CD14-positive monocyte (primary cell): ENCODE data around the gene VLDLR. TPM values are rescaled to one million over a fixed set of nuclear protein-coding genes. Genes with fewer than 3 reads are reported as not detected.

Experiments used
- DNase-seq, 3 donors: peaks; one replicate each; pipeline ENCODE4 v3.0.0-alpha.2; 2011 to 2022
- H2AFZ ChIP-seq: 2 replicates; pipeline ENCODE4 v1.6.0; 2012; ENCODE audit warnings: mild to moderate bottlenecking, low read depth, low read length, inconsistent platforms; ENCODE audit not compliant: insufficient read depth, poor library complexity, severe bottlenecking
- H3K27ac ChIP-seq, 2 donors: 1 replicate in 1 of 2; 2 replicates in 1 of 2; pipeline ENCODE4 v1.5.1; 2012 to 2013; ENCODE audit warnings: low read length in 2 of 2, control low read depth in 1 of 2, inconsistent platforms in 1 of 2, low read depth in 1 of 2, mild to moderate bottlenecking in 1 of 2
- H3K27me3 ChIP-seq, 2 donors: one replicate each; pipeline versions ENCODE4 v1.6.0 to v1.6.1; 2011 to 2013; ENCODE audit warnings: low read length in 2 of 2; ENCODE audit not compliant: control insufficient read depth in 2 of 2, insufficient read depth in 2 of 2
- H3K36me3 ChIP-seq, 2 donors: replicated peaks in 1 of 2; 1 replicate in 1 of 2; 2 replicates in 1 of 2; pipeline versions ENCODE4 v1.5.1 to v1.6.1; 2012 to 2013; ENCODE audit warnings: low read length in 2 of 2, control low read depth in 1 of 2, inconsistent platforms in 1 of 2, mild to moderate bottlenecking in 1 of 2; ENCODE audit not compliant: insufficient read depth in 2 of 2, control insufficient read depth in 1 of 2
- H3K4me1 ChIP-seq, 2 donors: 1 replicate in 1 of 2; 2 replicates in 1 of 2; pipeline versions ENCODE4 v1.5.1 to v1.6.1; 2012 to 2013; ENCODE audit warnings: low read length in 2 of 2, control low read depth in 1 of 2, inconsistent platforms in 1 of 2, mild to moderate bottlenecking in 1 of 2, moderate library complexity in 1 of 2; ENCODE audit not compliant: insufficient read depth in 2 of 2, control insufficient read depth in 1 of 2
- H3K4me2 ChIP-seq: replicated peaks from 2 replicates; pipeline ENCODE3; 2012; ENCODE audit warnings: low read length, moderate library complexity, mild to moderate bottlenecking; ENCODE audit not compliant: poor library complexity, severe bottlenecking; ENCODE audit errors: extremely low read depth
- H3K4me3 ChIP-seq, 3 experiments: fragments of 200-600 bp in 1 of 3; sonication (generic) in 1 of 3; replicated peaks in 1 of 3; 1 replicate in 2 of 3; 2 replicates in 1 of 3; pipeline ENCODE4 v1.5.1; 2011 to 2013; ENCODE audit warnings: low read length in 3 of 3, mild to moderate bottlenecking in 3 of 3, control low read depth in 2 of 3, low read depth in 2 of 3, inconsistent platforms in 1 of 3, moderate library complexity in 1 of 3
- H3K79me2 ChIP-seq: 2 replicates; pipeline ENCODE4 v1.6.0; 2012; ENCODE audit warnings: mild to moderate bottlenecking, control low read depth, inconsistent platforms, low read length, moderate library complexity; ENCODE audit not compliant: insufficient read depth
- H3K9ac ChIP-seq: 2 replicates; pipeline ENCODE4 v1.6.0; 2017; ENCODE audit warnings: low read length, mild to moderate bottlenecking; ENCODE audit not compliant: insufficient read depth, poor library complexity, severe bottlenecking
- H3K9me3 ChIP-seq, 2 donors: replicated peaks in 1 of 2; 1 replicate in 1 of 2; 2 replicates in 1 of 2; pipeline versions ENCODE4 v1.5.1 to v1.6.1; 2012 to 2013; ENCODE audit warnings: low read length in 2 of 2, control low read depth in 1 of 2; ENCODE audit not compliant: control insufficient read depth in 1 of 2, insufficient read depth in 1 of 2
- H4K20me1 ChIP-seq: 2 replicates; pipeline ENCODE4 v1.6.0; 2012; ENCODE audit warnings: mild to moderate bottlenecking, low read length, control low read depth, moderate library complexity; ENCODE audit not compliant: insufficient read depth
- H3K27ac Mint-ChIP-seq, 7 donors: one replicate each; pipeline ENCODE4 v1.8.0; 2020; ENCODE audit warnings: mild to moderate bottlenecking in 7 of 7, mixed read lengths in 7 of 7, moderate library complexity in 6 of 7, inconsistent platforms in 2 of 7
- H3K27me3 Mint-ChIP-seq, 3 donors: one replicate each; pipeline ENCODE4 v1.8.0; 2021 to 2022; ENCODE audit warnings: low read depth in 3 of 3, mild to moderate bottlenecking in 3 of 3, mixed read lengths in 3 of 3, moderate library complexity in 3 of 3, inconsistent platforms in 1 of 3
- H3K36me3 Mint-ChIP-seq, 2 donors: one replicate each; pipeline ENCODE4 v1.8.0; 2020; ENCODE audit warnings: mixed read lengths in 2 of 2, inconsistent platforms in 1 of 2, mild to moderate bottlenecking in 1 of 2
- H3K4me1 Mint-ChIP-seq: one replicate; pipeline ENCODE4 v1.8.0; 2020; ENCODE audit warnings: mild to moderate bottlenecking, mixed read lengths
- H3K4me3 Mint-ChIP-seq, 2 donors: one replicate each; pipeline ENCODE4 v1.8.0; 2020; ENCODE audit warnings: mild to moderate bottlenecking in 2 of 2, mixed read lengths in 2 of 2, moderate library complexity in 1 of 2
- H3K9me3 Mint-ChIP-seq, 7 donors: one replicate each; pipeline ENCODE4 v1.8.0; 2020 to 2022; ENCODE audit warnings: mixed read lengths in 7 of 7, mild to moderate bottlenecking in 6 of 7, moderate library complexity in 6 of 7, inconsistent platforms in 2 of 7
- WGBS: methylation state at CpG from one replicate; pipeline ENCODE4 v1.1.5; 2013; ENCODE audit warnings: missing lambda C conversion rate; ENCODE audit not compliant: insufficient coverage; 5-methylcytosine and 5-hydroxymethylcytosine counted together
- intact Hi-C, 2 donors: fragments of 100-400 bp; cut with micrococcal nuclease; formaldehyde crosslinking; loops; one replicate each; pipeline versions ENCODE4 v1.15.0 to v1.15.1; 2023
- polyA plus RNA-seq, 3 donors: library from polyadenylated mRNA; depleted of rRNA in 1 of 3; unstranded in 2 of 3; stranded (reverse) in 1 of 3; fragments of 300-500 nt in 2 of 3; fragments of >200 nt in 1 of 3; fragmentation: Illumina TruSeq in 2 of 3; gene quantifications; 1 replicate in 2 of 3; 2 replicates in 1 of 3; pipeline ENCODE4 v1.2.3, GENCODE V29; 2012 to 2021
- TF ChIP-seq, protein P1 (sequence below): fragments of 200-600 bp; IDR thresholded peaks from one replicate; pipeline ENCODE4 v1.8.0; 2022; ENCODE audit warnings: antibody characterized with exemption, mild to moderate bottlenecking

Gene VLDLR
- polyA plus RNA-seq, 3 donors: 0.05 to 0.07 TPM; not detected in 1

DNA sequence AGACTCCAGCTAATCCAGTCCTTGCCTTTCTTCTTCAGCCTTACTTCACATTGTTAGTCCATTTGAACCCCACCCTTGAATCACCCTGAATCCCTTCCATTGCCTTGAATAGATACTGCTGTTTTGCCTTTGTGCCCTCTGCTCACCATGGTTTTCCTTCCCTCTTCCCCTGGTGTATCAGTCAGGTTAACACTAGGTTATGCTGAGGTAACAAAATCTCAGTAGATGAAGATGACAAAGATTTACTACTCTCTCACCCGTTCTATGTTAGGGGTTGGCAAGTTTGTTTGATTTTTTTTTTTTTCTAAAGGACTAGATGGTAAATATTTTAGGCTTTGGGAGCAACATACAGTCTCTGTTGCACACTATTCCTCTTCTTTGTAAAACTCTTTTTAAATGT lies 3.3 kb upstream of the VLDLR start:
- H3K4me1 Mint-ChIP-seq: peaks cover 14% of the 10 kb centered on the region
- H3K36me3 ChIP-seq: no peaks in the 10 kb centered on the region
- H3K9me3 Mint-ChIP-seq: peaks cover 0 to 15% (median 6%) of the 10 kb centered on the region in 7 donors
- no peaks in the 10 kb centered on the region for H4K20me1 ChIP-seq
- peaks cover 3 to 5% of the 10 kb centered on the region in 2 donors for H3K36me3 Mint-ChIP-seq
- H3K4me2 ChIP-seq: no peak overlapping the region
- peaks cover 31 to 40% of the 10 kb centered on the region in 2 donors for H3K27me3 ChIP-seq
- H3K27ac ChIP-seq: no peak overlapping the region
- intact Hi-C loops: no loop called here
- no CpG with 5 or more reads among the region's 1 CpG for WGBS
- H3K27me3 Mint-ChIP-seq: peaks cover 32 to 44% (median 32%) of the 10 kb centered on the region in 3 donors
- peaks cover 1 to 15% of the 10 kb centered on the region in 2 donors for H3K9me3 ChIP-seq
- no peak overlapping the region for H3K4me3 Mint-ChIP-seq
- TF ChIP-seq, protein P1, sequence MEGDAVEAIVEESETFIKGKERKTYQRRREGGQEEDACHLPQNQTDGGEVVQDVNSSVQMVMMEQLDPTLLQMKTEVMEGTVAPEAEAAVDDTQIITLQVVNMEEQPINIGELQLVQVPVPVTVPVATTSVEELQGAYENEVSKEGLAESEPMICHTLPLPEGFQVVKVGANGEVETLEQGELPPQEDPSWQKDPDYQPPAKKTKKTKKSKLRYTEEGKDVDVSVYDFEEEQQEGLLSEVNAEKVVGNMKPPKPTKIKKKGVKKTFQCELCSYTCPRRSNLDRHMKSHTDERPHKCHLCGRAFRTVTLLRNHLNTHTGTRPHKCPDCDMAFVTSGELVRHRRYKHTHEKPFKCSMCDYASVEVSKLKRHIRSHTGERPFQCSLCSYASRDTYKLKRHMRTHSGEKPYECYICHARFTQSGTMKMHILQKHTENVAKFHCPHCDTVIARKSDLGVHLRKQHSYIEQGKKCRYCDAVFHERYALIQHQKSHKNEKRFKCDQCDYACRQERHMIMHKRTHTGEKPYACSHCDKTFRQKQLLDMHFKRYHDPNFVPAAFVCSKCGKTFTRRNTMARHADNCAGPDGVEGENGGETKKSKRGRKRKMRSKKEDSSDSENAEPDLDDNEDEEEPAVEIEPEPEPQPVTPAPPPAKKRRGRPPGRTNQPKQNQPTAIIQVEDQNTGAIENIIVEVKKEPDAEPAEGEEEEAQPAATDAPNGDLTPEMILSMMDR: no peak
- H3K79me2 ChIP-seq: no peaks in the 10 kb centered on the region
- no peak overlapping the region for H3K4me3 ChIP-seq
- no peak for DNase-seq
- H3K4me1 ChIP-seq: peaks cover 13 to 24% of the 10 kb centered on the region in 2 donors
- H3K27ac Mint-ChIP-seq: no peak overlapping the region
- H2AFZ ChIP-seq: no peak overlapping the region
- H3K9ac ChIP-seq: no peak overlapping the region

DNA sequence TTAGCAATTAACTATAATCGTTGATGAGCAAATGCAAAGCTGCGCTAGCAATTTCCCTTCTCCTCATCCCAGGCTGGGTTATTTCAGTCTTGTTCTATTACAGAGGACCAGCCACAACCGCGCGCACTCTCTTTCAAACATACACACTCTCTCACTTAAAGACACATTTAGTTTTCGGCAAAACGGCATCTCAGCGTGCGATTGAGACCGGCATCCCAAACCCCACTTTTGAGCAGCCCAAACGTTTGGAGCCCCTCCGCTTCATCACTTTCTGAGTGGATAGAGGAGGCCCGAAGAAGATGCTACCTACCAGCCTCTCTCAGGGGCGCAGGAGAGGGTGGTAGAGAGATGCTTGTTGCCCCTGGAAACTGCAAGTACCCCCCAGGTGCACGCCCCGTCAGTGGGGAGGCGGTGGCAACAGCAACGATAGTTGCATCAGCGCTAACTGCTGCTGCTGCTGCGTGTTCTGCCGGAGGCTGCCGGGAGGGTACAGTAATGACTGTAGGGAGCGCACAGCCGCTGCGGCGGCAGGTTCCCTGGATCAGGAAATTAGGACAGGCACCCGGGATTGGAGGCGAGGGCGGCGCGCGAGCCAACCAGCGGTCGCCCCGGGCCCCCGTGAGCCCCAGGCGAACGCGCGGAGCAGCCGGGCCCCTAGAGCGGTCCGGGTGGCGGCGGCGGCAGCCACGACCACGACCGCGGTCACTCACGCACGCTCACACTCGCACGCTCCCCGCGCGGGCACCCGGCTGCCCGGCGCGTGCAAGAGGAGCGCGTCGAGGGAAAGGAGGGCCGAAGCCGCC lies 467 bp upstream of the VLDLR start:
- TF ChIP-seq, protein P1: no peak
- Histone ChIP-seq H2AFZ (peak overlapping the region; percentile 70), H3K9me3 (peaks cover 4 to 31% of the 10 kb centered on the region in 2 donors), H3K4me1 (peaks cover 17 to 28% of the 10 kb centered on the region in 2 donors), H3K9ac (peak overlapping the region; percentile 44), H3K36me3 (no peaks in the 10 kb centered on the region), H3K4me2 (peak overlapping the region; percentile 85), H3K27ac (no peak overlapping the region), H3K79me2 (no peaks in the 10 kb centered on the region), H3K4me3 (peak overlapping the region in 1 of 3 experiments; percentile 76), H3K27me3 (peaks cover 57 to 68% of the 10 kb centered on the region in 2 donors), H4K20me1 (no peaks in the 10 kb centered on the region)
- Mint-ChIP-seq H3K9me3 (peaks cover 0 to 22% (median 9%) of the 10 kb centered on the region in 7 donors), H3K27me3 (peaks cover 50 to 70% (median 52%) of the 10 kb centered on the region in 3 donors), H3K27ac (no peak overlapping the region), H3K4me3 (peak overlapping the region; percentile 77 to 91), H3K4me1 (peaks cover 19% of the 10 kb centered on the region), H3K36me3 (peaks cover 3 to 5% of the 10 kb centered on the region in 2 donors)
- DNase-seq: peak in 2 of 3 donors; percentile 11 to 38
- intact Hi-C loops: no loop called here
- under 1% methylated on average over 56 of the region's 66 CpGs for WGBS
